ENCODE measurements around the gene ZBTB7C. TPM values are rescaled to one million over a fixed set of nuclear protein-coding genes. Genes with fewer than 3 reads are reported as not detected.

The ZBTB7C gene
- total RNA-seq, 1 experiment from 2014 or later = 0.18 TPM

GRCh38 chr18:48314690-48315089, 94.5 kb downstream of the ZBTB7C start:
- peaks cover 2% of the 10 kb centered on the region for H3K4me1 Mint-ChIP-seq (ENCODE audit: low read depth, unreplicated experiment)
- H3K27ac Mint-ChIP-seq (ENCODE audit: unreplicated experiment) = no peak overlapping the region
- H3K36me3 Mint-ChIP-seq (ENCODE audit: insufficient read depth, unreplicated experiment) = no peaks in the 10 kb centered on the region
- POLR2A ChIA-PET = no interaction called here
- H3K4me3 ChIP-seq (ENCODE audit: low read depth, low read length) = no peak overlapping the region
- H3K9me3 ChIP-seq = no peaks in the 10 kb centered on the region
- no peaks in the 10 kb centered on the region for H3K27me3 ChIP-seq (replicated peaks; ENCODE audit: control insufficient read depth, insufficient read depth, low read length)
- no peak for DNase-seq
- no peaks in the 10 kb centered on the region for H3K4me1 ChIP-seq
- H3K9me3 Mint-ChIP-seq (ENCODE audit: unreplicated experiment) = no peaks in the 10 kb centered on the region
- H3K27me3 Mint-ChIP-seq (ENCODE audit: insufficient read depth, unreplicated experiment) = no peaks in the 10 kb centered on the region
- CTCF ChIA-PET = no interaction called here
- intact Hi-C loops (cut with micrococcal nuclease; ENCODE audit: unreplicated experiment) = no loop called here
- no peak overlapping the region for H3K4me3 Mint-ChIP-seq (ENCODE audit: unreplicated experiment)
- no peaks in the 10 kb centered on the region for H3K36me3 ChIP-seq (ENCODE audit: control insufficient read depth, insufficient read depth, low read length)
- BruUV-seq (replicated peaks) = no TSS peak
- no peak for TF ChIP-seq CTCF (IDR thresholded peaks at IDR 0.05; ENCODE audit: insufficient read depth in 1 of 2, low read depth in 1 of 2, low read length in 1 of 2, severe bottlenecking in 1 of 2, unreplicated experiment in 1 of 2)

GRCh38 chr18:48313792-48314191, 95.4 kb downstream of the ZBTB7C start:
- Histone ChIP-seq H3K9me3 (no peaks in the 10 kb centered on the region), H3K4me1 (no peaks in the 10 kb centered on the region), H3K27me3 (replicated peaks; ENCODE audit: control insufficient read depth, insufficient read depth, low read length) (no peaks in the 10 kb centered on the region), H3K4me3 (ENCODE audit: low read depth, low read length) (no peak overlapping the region), H3K36me3 (ENCODE audit: control insufficient read depth, insufficient read depth, low read length) (no peaks in the 10 kb centered on the region)
- H3K36me3 Mint-ChIP-seq (ENCODE audit: insufficient read depth, unreplicated experiment) = no peaks in the 10 kb centered on the region
- no peak overlapping the region for H3K27ac Mint-ChIP-seq (ENCODE audit: unreplicated experiment)
- no peak for DNase-seq
- BruUV-seq (replicated peaks) = no TSS peak
- no peaks in the 10 kb centered on the region for H3K4me1 Mint-ChIP-seq (ENCODE audit: low read depth, unreplicated experiment)
- no peaks in the 10 kb centered on the region for H3K27me3 Mint-ChIP-seq (ENCODE audit: insufficient read depth, unreplicated experiment)
- H3K9me3 Mint-ChIP-seq (ENCODE audit: unreplicated experiment) = no peaks in the 10 kb centered on the region
- ChIA-PET POLR2A (no interaction called here), CTCF (no interaction called here)
- TF ChIP-seq CTCF (IDR thresholded peaks at IDR 0.05; ENCODE audit: insufficient read depth in 1 of 2, low read depth in 1 of 2, low read length in 1 of 2, severe bottlenecking in 1 of 2, unreplicated experiment in 1 of 2) = no peak
- no peak overlapping the region for H3K4me3 Mint-ChIP-seq (ENCODE audit: unreplicated experiment)
- intact Hi-C loops (cut with micrococcal nuclease; ENCODE audit: unreplicated experiment) = no loop called here

- Histone ChIP-seq H3K9me3 (no peaks in the 10 kb centered on the region), H3K4me3 (ENCODE audit: low read depth, low read length) (no peak overlapping the region), H3K27me3 (replicated peaks; ENCODE audit: control insufficient read depth, insufficient read depth, low read length) (no peaks in the 10 kb centered on the region), H3K4me1 (no peaks in the 10 kb centered on the region), H3K36me3 (ENCODE audit: control insufficient read depth, insufficient read depth, low read length) (no peaks in the 10 kb centered on the region)
- ChIA-PET POLR2A (no interaction called here), CTCF (no interaction called here)
- Mint-ChIP-seq H3K4me3 (ENCODE audit: unreplicated experiment) (no peak overlapping the region), H3K4me1 (ENCODE audit: low read depth, unreplicated experiment) (no peaks in the 10 kb centered on the region), H3K36me3 (ENCODE audit: insufficient read depth, unreplicated experiment) (no peaks in the 10 kb centered on the region), H3K27ac (ENCODE audit: unreplicated experiment) (no peak overlapping the region), H3K9me3 (ENCODE audit: unreplicated experiment) (no peaks in the 10 kb centered on the region), H3K27me3 (ENCODE audit: insufficient read depth, unreplicated experiment) (no peaks in the 10 kb centered on the region)
- no peak for TF ChIP-seq CTCF (IDR thresholded peaks at IDR 0.05; ENCODE audit: insufficient read depth in 1 of 2, low read depth in 1 of 2, low read length in 1 of 2, severe bottlenecking in 1 of 2, unreplicated experiment in 1 of 2)
- no TSS peak for BruUV-seq (replicated peaks)
- no peak for DNase-seq
- intact Hi-C loops (cut with micrococcal nuclease; ENCODE audit: unreplicated experiment) = no loop called here
Observed at GRCh38 chr18:48312066-48312465, 97.1 kb downstream of the ZBTB7C start.
